Activated T-helper 9 cell treated with anti-CD3 and anti-CD28 coated beads, Interleukin-2, amount 50 U/mL, for 16 hours (primary cell): ENCODE data around the gene LRRC61.

Experiments
- DNase-seq: peaks from one replicate; pipeline ENCODE4 v3.0.0-alpha.2; 2020; ENCODE audit warnings: low read depth

The LRRC61 gene

GRCh38 chr7:150357270-150357669 is 34.1 kb downstream of the LRRC61 start:
- peak; percentile 50 for DNase-seq

GRCh38 chr7:150357771-150358427 is 34.7 kb downstream of the LRRC61 start:
- DNase-seq, result no peak

- DNase-seq, result no peak
Measured at GRCh38 chr7:150358433-150358832, 35.3 kb downstream of the LRRC61 start.

- no peak for DNase-seq
Measured at GRCh38 chr7:150358988-150359621, 36.0 kb downstream of the LRRC61 start.

- no peak for DNase-seq
Measured at GRCh38 chr7:150359622-150360362, 36.6 kb downstream of the LRRC61 start.

GRCh38 chr7:150360363-150361058 is 37.4 kb downstream of the LRRC61 start:
- DNase-seq, result no peak

- DNase-seq, result no peak
Measured at GRCh38 chr7:150361402-150361801, 38.2 kb downstream of the LRRC61 start.

GRCh38 chr7:150361807-150362621 is 38.9 kb downstream of the LRRC61 start:
- no peak for DNase-seq

GRCh38 chr7:150363370-150363769 is 40.2 kb downstream of the LRRC61 start:
- DNase-seq, result no peak

GRCh38 chr7:150363872-150364271 is 40.7 kb downstream of the LRRC61 start:
- DNase-seq, result no peak

GRCh38 chr7:150365194-150365593 is 42.0 kb downstream of the LRRC61 start:
- no peak for DNase-seq

- no peak for DNase-seq
Measured at GRCh38 chr7:150365673-150366398, 42.7 kb downstream of the LRRC61 start.

GRCh38 chr7:150367677-150368095 is 44.5 kb downstream of the LRRC61 start:
- no peak for DNase-seq

- DNase-seq, result peak; percentile 71
Measured at GRCh38 chr7:150368096-150368883, 45.1 kb downstream of the LRRC61 start, which contains the start of gene REPIN1. REPIN1 (plus strand) TSS chr7:150368822; CDS start chr7:150369712, 890 bp downstream.

- DNase-seq, result peak; percentile 60
Measured at GRCh38 chr7:150368884-150369747, 46.0 kb downstream of the LRRC61 start.

GRCh38 chr7:150369748-150370501 is 46.8 kb downstream of the LRRC61 start:
- DNase-seq, result no peak

GRCh38 chr7:150370612-150371071 is 47.5 kb downstream of the LRRC61 start:
- DNase-seq, result no peak
